ENCODE results near the gene PACS2. TPM values are rescaled to one million over a fixed set of nuclear protein-coding genes. Genes with fewer than 3 reads are reported as not detected.

The PACS2 gene
- total RNA-seq, 4 donors from 2014 or later: 37.1 to 116 (median 52.2) TPM

DNA sequence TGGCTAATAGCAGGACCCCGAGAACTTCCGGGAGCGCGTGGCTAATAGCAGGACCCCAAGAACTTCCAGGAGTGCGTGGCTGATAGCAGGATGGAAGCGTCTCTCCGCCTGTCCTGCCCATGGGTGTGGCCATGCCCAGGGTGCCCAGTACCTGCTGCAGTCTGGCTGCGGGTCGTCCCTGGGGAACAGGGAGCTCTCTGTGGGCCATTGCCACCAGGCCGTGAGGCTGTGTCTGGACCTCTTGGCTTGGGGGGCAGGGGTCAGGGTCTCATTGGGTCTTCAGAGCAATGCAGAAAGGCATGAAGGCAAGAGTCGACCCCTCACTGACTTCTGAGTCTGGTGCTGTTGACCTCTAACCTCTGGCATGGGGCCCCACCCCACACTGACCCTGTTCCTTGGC is 35.4 kb downstream of the PACS2 start:
- Histone ChIP-seq H3K4me1 (peaks cover 0 to 4% of the 10 kb centered on the region in 2 donors), H3K36me3 (no peaks in the 10 kb centered on the region), H3K9me3 (no peaks in the 10 kb centered on the region), H3K4me3 (no peak overlapping the region), H3K27me3 (no peaks in the 10 kb centered on the region), H3K27ac (no peak overlapping the region)
- DNase-seq: no peak
- intact Hi-C loops (cut with DNase I; ENCODE audit: low total_unique reads): loop anchor here (5.0 kb wide), 1 partner anchor 148 kb away; no protein-coding TSS in a partner anchor
- TF ChIP-seq CTCF (IDR thresholded peaks at IDR 0.05) (no peak), POLR2A (IDR thresholded peaks at IDR 0.05) (no peak)

GRCh38 chr14:105350450-105351244 is 36.1 kb downstream of the PACS2 start:
- intact Hi-C loops (cut with DNase I; ENCODE audit: low total_unique reads): loop anchor here (5.0 kb wide), 1 partner anchor 148 kb away; no protein-coding TSS in a partner anchor
- no peaks in the 10 kb centered on the region for H3K9me3 ChIP-seq
- H3K27ac ChIP-seq: no peak overlapping the region
- H3K4me3 ChIP-seq: no peak overlapping the region
- H3K27me3 ChIP-seq: no peaks in the 10 kb centered on the region
- no peak for DNase-seq
- H3K4me1 ChIP-seq: peaks cover 0 to 4% of the 10 kb centered on the region in 2 donors
- no peak for TF ChIP-seq CTCF (IDR thresholded peaks at IDR 0.05)
- no peak for TF ChIP-seq POLR2A (IDR thresholded peaks at IDR 0.05)
- H3K36me3 ChIP-seq: no peaks in the 10 kb centered on the region

DNA sequence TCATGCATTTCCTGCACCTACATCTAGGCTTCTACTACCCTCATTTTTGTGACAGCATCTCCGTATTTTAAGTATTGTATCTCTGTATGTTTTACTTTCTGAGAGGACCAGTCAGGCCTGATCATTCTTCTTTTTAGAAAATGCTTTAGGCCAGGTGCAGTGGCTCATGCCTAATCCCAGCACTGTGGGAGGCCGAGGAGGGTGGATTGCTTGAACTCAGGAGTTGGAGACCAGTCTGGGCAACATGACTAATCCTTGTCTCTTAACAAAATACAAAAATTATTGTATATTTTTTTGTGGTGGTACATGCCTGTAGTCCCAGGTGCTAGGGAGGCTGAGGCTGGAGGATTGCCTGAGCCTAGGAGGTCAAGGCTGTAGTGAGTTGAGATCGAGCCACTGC is 36.9 kb downstream of the PACS2 start:
- no peaks in the 10 kb centered on the region for H3K36me3 ChIP-seq
- H3K9me3 ChIP-seq: no peaks in the 10 kb centered on the region
- intact Hi-C loops (cut with DNase I; ENCODE audit: low total_unique reads): loop anchor here (5.0 kb wide), 1 partner anchor 149 kb away; no protein-coding TSS in a partner anchor
- no peak overlapping the region for H3K4me3 ChIP-seq
- H3K4me1 ChIP-seq: no peaks in the 10 kb centered on the region
- no peak overlapping the region for H3K27ac ChIP-seq
- no peak for DNase-seq
- H3K27me3 ChIP-seq: no peaks in the 10 kb centered on the region
- no peak for TF ChIP-seq POLR2A (IDR thresholded peaks at IDR 0.05)
- no peak for TF ChIP-seq CTCF (IDR thresholded peaks at IDR 0.05)

DNA sequence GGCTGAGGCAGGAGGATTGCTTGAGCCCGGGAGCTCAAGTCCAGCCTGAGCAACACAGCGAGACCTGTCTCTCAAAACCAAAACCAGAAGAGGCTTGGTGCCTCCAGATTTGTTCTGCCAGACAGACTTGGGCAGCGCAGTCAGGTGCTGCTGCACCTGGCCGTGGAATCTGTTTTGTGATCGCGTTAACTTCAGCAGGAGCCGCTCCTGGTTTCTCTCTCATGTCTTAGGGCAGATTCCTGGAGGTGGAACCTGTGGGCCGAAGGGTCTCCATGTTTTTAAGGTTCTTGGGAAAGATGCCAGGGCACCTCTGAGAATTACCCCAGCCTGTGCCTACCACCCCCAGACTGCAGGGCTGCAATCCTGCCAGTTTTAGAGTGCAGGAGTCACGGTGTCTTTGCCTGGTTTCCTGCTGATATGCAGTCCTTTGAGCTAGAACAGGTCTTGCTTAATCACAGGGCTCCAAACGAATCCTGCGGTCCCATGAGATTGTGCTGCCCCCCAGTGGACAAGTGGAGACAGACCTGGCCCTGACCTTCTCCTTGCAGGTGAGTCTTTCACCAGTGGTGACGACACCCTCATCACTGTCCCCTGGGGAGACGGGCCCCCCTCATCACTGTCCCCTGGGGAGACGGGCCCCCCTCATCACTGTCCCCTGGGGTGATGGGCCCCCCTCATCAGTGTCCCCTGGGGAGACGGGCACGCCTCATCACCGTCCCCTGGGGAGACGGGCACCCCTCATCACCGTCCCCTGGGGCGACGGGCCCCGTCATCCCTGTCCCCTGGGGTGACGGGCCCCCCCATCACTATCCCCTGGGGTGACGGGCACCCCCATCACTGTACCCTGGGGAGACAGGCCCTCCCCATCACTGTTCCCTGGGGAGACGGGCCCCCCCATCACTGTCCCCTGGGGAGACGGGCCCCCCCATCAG is 37.6 kb downstream of the PACS2 start:
- no peak overlapping the region for H3K4me3 ChIP-seq
- H3K27me3 ChIP-seq: no peaks in the 10 kb centered on the region
- peak; percentile 80 to 93 (median 84) for TF ChIP-seq CTCF (IDR thresholded peaks at IDR 0.05)
- TF ChIP-seq POLR2A (IDR thresholded peaks at IDR 0.05): no peak
- no peak overlapping the region for H3K27ac ChIP-seq
- peak; percentile 83 to 86 for DNase-seq
- H3K9me3 ChIP-seq: no peaks in the 10 kb centered on the region
- intact Hi-C loops (cut with DNase I; ENCODE audit: low total_unique reads): loop anchor here (5.0 kb wide), 1 partner anchor 150 kb away; no protein-coding TSS in a partner anchor
- H3K36me3 ChIP-seq: no peaks in the 10 kb centered on the region
- no peaks in the 10 kb centered on the region for H3K4me1 ChIP-seq
